GM12878 (cell line): ENCODE measurements around the gene AFAP1. TPM values are rescaled to one million over a fixed set of nuclear protein-coding genes. Genes with fewer than 3 reads are reported as not detected.
A peak's percentile ranks its signal among the peaks of the same experiment; 100 is the strongest.

Source experiments
- ATAC-seq: fragments of 200-7000 bp; cut with Tn5 transposase; 3 replicates; pipeline ENCODE4 v1.9.1; 2020; ENCODE audit warnings: mild to moderate bottlenecking, moderate library complexity
- BruUV-seq: library from RNA; stranded (reverse); fragments of 400-500 nt; replicated peaks from 2 replicates; lab custom pipeline; 2021; lab: Mats Ljungman, UMichigan
- CTCF ChIA-PET: fragments of 300-600 bp; sonication (Branson Sonifier 250); formaldehyde crosslinking; extraction: SDS; loops from one replicate; lab custom pipeline; 2021; ENCODE audit warnings: inconsistent platforms; lab: Yijun Ruan, JAX
- POLR2A ChIA-PET: fragments of 350-600 bp; formaldehyde crosslinking; extraction: SDS; loops from one replicate; lab custom pipeline; 2021; ENCODE audit warnings: inconsistent platforms; lab: Charles Lee
- RAD21 ChIA-PET: fragments of 300-600 bp; sonication (Branson Sonifier 250); formaldehyde crosslinking; loops from one replicate; lab custom pipeline; 2023; ENCODE audit warnings: antibody characterized with exemption; ENCODE audit not compliant: unreplicated experiment; lab: Charles Lee
- SMC1A ChIA-PET: fragments of 300-600 bp; sonication (Branson Sonifier 250); formaldehyde crosslinking; loops from one replicate; lab custom pipeline; 2023; ENCODE audit not compliant: unreplicated experiment, uncharacterized antibody; lab: Charles Lee
- DNase-seq: peaks from one replicate; pipeline ENCODE4 v3.0.0-alpha.2; 2011; ENCODE audit warnings: low read depth, low spot score
- FAIRE-seq: peaks from 3 replicates; lab custom pipeline; 2011; peaks lifted over from hg19 to GRCh38; lab: Jason Lieb, UNC
- H2AFZ ChIP-seq: 2 replicates; pipeline ENCODE4 v1.6.0; 2011; ENCODE audit warnings: low read depth, low read length, control low read depth; ENCODE audit not compliant: control insufficient read depth
- H3K27ac ChIP-seq: 2 replicates; pipeline ENCODE4 v1.5.1; 2011; ENCODE audit warnings: control low read depth; ENCODE audit not compliant: control insufficient read depth, insufficient read depth
- H3K27me3 ChIP-seq, 2 experiments: replicated peaks in 1 of 2; 2 replicates each; pipeline versions ENCODE4 v1.6.0 to v1.6.1; 2011; ENCODE audit warnings: low read length in 1 of 2; ENCODE audit not compliant: control insufficient read depth in 2 of 2, insufficient read depth in 2 of 2
- H3K36me3 ChIP-seq, 2 experiments: 2 replicates each; pipeline ENCODE4 v1.5.1; 2011; ENCODE audit warnings: low read length in 1 of 2; ENCODE audit not compliant: control insufficient read depth in 2 of 2, insufficient read depth in 2 of 2
- H3K4me1 ChIP-seq: 2 replicates; pipeline ENCODE4 v1.6.1; 2011; ENCODE audit warnings: mild to moderate bottlenecking, low read length, moderate library complexity, mixed read lengths; ENCODE audit not compliant: control insufficient read depth, insufficient read depth
- H3K4me2 ChIP-seq: 2 replicates; pipeline ENCODE4 v1.6.0; 2011; ENCODE audit warnings: control low read depth; ENCODE audit not compliant: control insufficient read depth, insufficient read depth
- H3K4me3 ChIP-seq: fragments of 200-600 bp; sonication (generic); 2 replicates; pipeline ENCODE4 v1.5.1; 2016
- H3K79me2 ChIP-seq: 2 replicates; pipeline ENCODE4 v1.6.0; 2011; ENCODE audit warnings: low read length; ENCODE audit not compliant: control insufficient read depth, insufficient read depth
- H3K9ac ChIP-seq: 2 replicates; pipeline ENCODE4 v1.8.0; 2011; ENCODE audit warnings: low read length, control low read depth, mixed read lengths; ENCODE audit not compliant: control insufficient read depth, insufficient read depth
- H3K9me3 ChIP-seq: replicated peaks from 3 replicates; pipeline ENCODE4 v1.5.1; 2011; ENCODE audit warnings: mild to moderate bottlenecking, low read length; ENCODE audit not compliant: control insufficient read depth, insufficient read depth
- H4K20me1 ChIP-seq: 2 replicates; pipeline ENCODE4 v1.6.0; 2011; ENCODE audit not compliant: control insufficient read depth, insufficient read depth
- ASH2L ChIP-seq: fragments of 300-600, 200-600 bp; sonication (generic); IDR thresholded peaks from 2 replicates; pipeline ENCODE4 v1.6.1; 2017; ENCODE audit warnings: low read depth, mild to moderate bottlenecking, borderline replicate concordance
- BMI1 ChIP-seq: fragments of 450-650 bp; IDR thresholded peaks from 2 replicates; pipeline ENCODE4 v1.6.1; 2016; ENCODE audit warnings: mild to moderate bottlenecking, moderate library complexity, borderline replicate concordance
- CBX5 ChIP-seq: sonication (generic); IDR thresholded peaks from 2 replicates; pipeline ENCODE4 v1.6.1; 2016; ENCODE audit warnings: low read depth, moderate library complexity, mild to moderate bottlenecking, inconsistent platforms
- CREB1 ChIP-seq: IDR thresholded peaks from 2 replicates; pipeline ENCODE4 v1.6.1; 2012; ENCODE audit warnings: low read depth, mild to moderate bottlenecking, inconsistent platforms
- CREM ChIP-seq: IDR thresholded peaks from 2 replicates; pipeline ENCODE4 v1.6.1; 2014; ENCODE audit warnings: antibody characterized with exemption, low read depth
- GABPA ChIP-seq: IDR thresholded peaks from 2 replicates; pipeline ENCODE4 v1.6.1; 2014; ENCODE audit warnings: antibody characterized with exemption, low read depth, mild to moderate bottlenecking, inconsistent platforms
- JUNB ChIP-seq: IDR thresholded peaks from 2 replicates; pipeline ENCODE4 v1.6.1; 2016; ENCODE audit warnings: antibody characterized with exemption, mild to moderate bottlenecking
- MEF2A ChIP-seq: IDR thresholded peaks from 2 replicates; pipeline ENCODE4 v1.6.1; 2011; ENCODE audit warnings: low read depth, mild to moderate bottlenecking, low read length, moderate library complexity; ENCODE audit not compliant: insufficient read depth
- NFIC ChIP-seq: IDR thresholded peaks from 2 replicates; pipeline ENCODE4 v1.6.1; 2012; ENCODE audit warnings: low read depth, mild to moderate bottlenecking, inconsistent platforms, low read length, moderate library complexity
- RAD21 ChIP-seq: IDR thresholded peaks from 2 replicates; pipeline ENCODE4 v1.6.1; 2011; ENCODE audit warnings: mild to moderate bottlenecking, low read depth, low read length, moderate library complexity; ENCODE audit not compliant: insufficient read depth
- RB1 ChIP-seq: fragments of 450-650 bp; formaldehyde crosslinking; IDR thresholded peaks from 2 replicates; pipeline ENCODE4 v1.6.1; 2017; ENCODE audit warnings: mild to moderate bottlenecking, borderline replicate concordance
- RUNX3 ChIP-seq: IDR thresholded peaks from 2 replicates; pipeline ENCODE4 v1.6.1; 2012; ENCODE audit warnings: low read length, inconsistent platforms
- SMARCA5 ChIP-seq: fragments of 450-650 bp; IDR thresholded peaks from 2 replicates; pipeline ENCODE4 v1.6.1; 2017; ENCODE audit warnings: mild to moderate bottlenecking
- SUPT20H ChIP-seq: IDR thresholded peaks from 2 replicates; pipeline ENCODE4 v1.6.1; 2011; ENCODE audit warnings: low read depth, mild to moderate bottlenecking, low read length, moderate library complexity, borderline replicate concordance; ENCODE audit not compliant: control insufficient read depth
- SUZ12 ChIP-seq: fragments of 200-600 bp; sonication (generic); IDR thresholded peaks from one replicate; pipeline ENCODE4 v1.6.1; 2018; ENCODE audit warnings: antibody characterized with exemption, mild to moderate bottlenecking; ENCODE audit not compliant: unreplicated experiment
- TCF7 ChIP-seq: IDR thresholded peaks from 2 replicates; pipeline ENCODE4 v1.6.1; 2014; ENCODE audit warnings: antibody characterized with exemption, borderline replicate concordance
- ZNF24 ChIP-seq: fragments of 450-650 bp; IDR thresholded peaks from 2 replicates; pipeline ENCODE4 v1.6.1; 2017; ENCODE audit warnings: antibody characterized with exemption, mild to moderate bottlenecking
- WGBS: methylation state at CpG from one replicate; pipeline ENCODE4 v1.1.6; 2016; ENCODE audit warnings: low lambda C conversion rate; ENCODE audit not compliant: insufficient replicate concordance, insufficient coverage; ENCODE audit errors: missing lambda C conversion rate; 5-methylcytosine and 5-hydroxymethylcytosine counted together
- in situ Hi-C: fragments of 300-500 bp; cut with MboI; formaldehyde crosslinking; loops from 9 replicates; pipeline ENCODE4 v1.14.3; 2018; ENCODE audit warnings: mixed read lengths
- intact Hi-C: fragments of 100-400 bp; cut with micrococcal nuclease; formaldehyde crosslinking; loops from one replicate; pipeline ENCODE4 v1.14.2; 2022; ENCODE audit not compliant: unreplicated experiment
- polyA plus RNA-seq, 11 experiments: library from polyadenylated mRNA; depleted of rRNA in 4 of 11; unstranded in 6 of 11; stranded (reverse) in 5 of 11; fragments of >200 nt; fragmentation: Nextera tagmentation in 4 of 11; fragmentation: Illumina TruSeq in 1 of 11; extraction: Ambion mirVana in 4 of 11; extraction: Trizol in 1 of 11; gene quantifications; 1 replicate in 1 of 11; 2 replicates in 10 of 11; pipeline versions ENCODE4 v1.2.1 to v1.2.3, GENCODE V29; 2011 to 2016; ENCODE audit warnings: inconsistent platforms in 2 of 11, missing spikeins in 2 of 11, low read depth in 1 of 11
- total RNA-seq, 4 experiments: library from RNA; depleted of rRNA in 3 of 4; stranded (reverse); fragments of >200 nt in 3 of 4; fragmentation: Illumina TruSeq in 1 of 4; extraction: Trizol in 1 of 4; gene quantifications; 2 replicates each; pipeline versions ENCODE4 v1.2.1 to v1.2.3, GENCODE V29; 2013 to 2021
- TF ChIP-seq, protein P1 (sequence below): fragments of 450-650 bp; IDR thresholded peaks from 2 replicates; pipeline ENCODE4 v1.6.1; 2016; ENCODE audit warnings: mild to moderate bottlenecking, moderate library complexity, borderline replicate concordance
- TF ChIP-seq, protein P2 (sequence below): fragments of 450-650 bp; IDR thresholded peaks from 2 replicates; pipeline ENCODE4 v1.6.1; 2018; ENCODE audit warnings: mild to moderate bottlenecking, low read depth, moderate library complexity; ENCODE audit not compliant: partially characterized antibody

The AFAP1 gene
- total and polyA plus RNA-seq, 10 of the 15 experiments (the other 5 are each of a cell fraction or from before 2014, with no cell fraction given), result 0.02 to 0.23 (median 0.09) TPM; not detected in 1

DNA sequence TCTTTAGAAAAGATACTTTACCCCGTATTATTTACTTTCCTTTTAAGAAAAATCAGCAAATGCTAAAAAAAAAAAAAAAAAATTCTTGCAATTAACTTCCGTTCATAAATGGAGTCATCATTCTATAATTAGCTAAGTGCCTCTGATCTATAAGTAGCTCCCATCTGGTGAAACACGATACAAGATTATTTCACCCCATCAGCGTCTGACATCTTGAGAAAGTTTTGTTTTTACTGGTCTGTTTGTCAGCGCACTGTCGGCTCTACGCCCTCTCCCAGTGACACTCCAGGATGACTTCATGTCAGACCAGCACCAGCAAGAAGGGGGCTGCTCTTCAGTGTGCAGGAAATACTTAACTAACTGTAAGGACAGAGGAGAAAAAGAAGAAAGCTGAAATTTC lies 108.3 kb downstream of the AFAP1 start:
- ChIA-PET POLR2A (interaction anchor here (0.7 kb wide), 1 partner anchor 1677 kb away, joined by 4 read pairs; no protein-coding TSS in a partner anchor), CTCF (interaction anchor here (0.5 to 1.4 kb wide), 3 partner anchors 10 to 278 kb away, joined by 3 read pairs; no protein-coding TSS in a partner anchor), SMC1A (interaction anchor here (0.6 to 1.0 kb wide), 2 partner anchors 18 kb away, joined by 3 read pairs; no protein-coding TSS in a partner anchor), RAD21 (no interaction called here)
- in situ Hi-C loops (no loop called here), intact Hi-C loops (no loop called here)
- no peaks in the 10 kb centered on the region for H3K79me2 ChIP-seq
- H3K4me1 ChIP-seq, result no peaks in the 10 kb centered on the region
- H3K9me3 ChIP-seq, result no peaks in the 10 kb centered on the region; the same call in 2 of the 3 replicates
- H3K27ac ChIP-seq, result no peak overlapping the region
- no peak for FAIRE-seq
- H3K9ac ChIP-seq, result no peak overlapping the region
- H2AFZ ChIP-seq, result no peak overlapping the region
- no TSS peak for BruUV-seq
- no peaks in the 10 kb centered on the region for H3K36me3 ChIP-seq
- no peak for DNase-seq
- H3K27me3 ChIP-seq, result no peaks in the 10 kb centered on the region
- H3K4me3 ChIP-seq, result no peak overlapping the region
- H3K4me2 ChIP-seq, result no peak overlapping the region
- no peaks in the 10 kb centered on the region for H4K20me1 ChIP-seq
- peak; percentile 42 for ATAC-seq
- 5% methylated on average over 7 of the region's 7 CpGs for WGBS
- TF ChIP-seq SUPT20H (no peak), NFIC (peak; percentile 76; the same call in 1 of the 2 replicates), CREM (peak; percentile 67; the same call in 1 of the 2 replicates), RAD21 (no peak), ASH2L (no peak), ZNF24 (no peak), MEF2A (peak; percentile 94), RUNX3 (0 out of 2 replicates have a peak, but pooled peaks have one; percentile 32), SMARCA5 (no peak), CBX5 (no peak), GABPA (0 out of 2 replicates have a peak, but pooled peaks have one; percentile 29), RB1 (no peak), SUZ12 (no peak), TCF7 (peak; percentile 17; the same call in 1 of the 2 replicates), BMI1 (no peak), CREB1 (peak; percentile 70), JUNB (peak; percentile 59)
- TF ChIP-seq, protein P1, sequence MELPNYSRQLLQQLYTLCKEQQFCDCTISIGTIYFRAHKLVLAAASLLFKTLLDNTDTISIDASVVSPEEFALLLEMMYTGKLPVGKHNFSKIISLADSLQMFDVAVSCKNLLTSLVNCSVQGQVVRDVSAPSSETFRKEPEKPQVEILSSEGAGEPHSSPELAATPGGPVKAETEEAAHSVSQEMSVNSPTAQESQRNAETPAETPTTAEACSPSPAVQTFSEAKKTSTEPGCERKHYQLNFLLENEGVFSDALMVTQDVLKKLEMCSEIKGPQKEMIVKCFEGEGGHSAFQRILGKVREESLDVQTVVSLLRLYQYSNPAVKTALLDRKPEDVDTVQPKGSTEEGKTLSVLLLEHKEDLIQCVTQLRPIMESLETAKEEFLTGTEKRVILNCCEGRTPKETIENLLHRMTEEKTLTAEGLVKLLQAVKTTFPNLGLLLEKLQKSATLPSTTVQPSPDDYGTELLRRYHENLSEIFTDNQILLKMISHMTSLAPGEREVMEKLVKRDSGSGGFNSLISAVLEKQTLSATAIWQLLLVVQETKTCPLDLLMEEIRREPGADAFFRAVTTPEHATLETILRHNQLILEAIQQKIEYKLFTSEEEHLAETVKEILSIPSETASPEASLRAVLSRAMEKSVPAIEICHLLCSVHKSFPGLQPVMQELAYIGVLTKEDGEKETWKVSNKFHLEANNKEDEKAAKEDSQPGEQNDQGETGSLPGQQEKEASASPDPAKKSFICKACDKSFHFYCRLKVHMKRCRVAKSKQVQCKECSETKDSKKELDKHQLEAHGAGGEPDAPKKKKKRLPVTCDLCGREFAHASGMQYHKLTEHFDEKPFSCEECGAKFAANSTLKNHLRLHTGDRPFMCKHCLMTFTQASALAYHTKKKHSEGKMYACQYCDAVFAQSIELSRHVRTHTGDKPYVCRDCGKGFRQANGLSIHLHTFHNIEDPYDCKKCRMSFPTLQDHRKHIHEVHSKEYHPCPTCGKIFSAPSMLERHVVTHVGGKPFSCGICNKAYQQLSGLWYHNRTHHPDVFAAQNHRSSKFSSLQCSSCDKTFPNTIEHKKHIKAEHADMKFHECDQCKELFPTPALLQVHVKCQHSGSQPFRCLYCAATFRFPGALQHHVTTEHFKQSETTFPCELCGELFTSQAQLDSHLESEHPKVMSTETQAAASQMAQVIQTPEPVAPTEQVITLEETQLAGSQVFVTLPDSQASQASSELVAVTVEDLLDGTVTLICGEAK, result no peak
- TF ChIP-seq, protein P2, sequence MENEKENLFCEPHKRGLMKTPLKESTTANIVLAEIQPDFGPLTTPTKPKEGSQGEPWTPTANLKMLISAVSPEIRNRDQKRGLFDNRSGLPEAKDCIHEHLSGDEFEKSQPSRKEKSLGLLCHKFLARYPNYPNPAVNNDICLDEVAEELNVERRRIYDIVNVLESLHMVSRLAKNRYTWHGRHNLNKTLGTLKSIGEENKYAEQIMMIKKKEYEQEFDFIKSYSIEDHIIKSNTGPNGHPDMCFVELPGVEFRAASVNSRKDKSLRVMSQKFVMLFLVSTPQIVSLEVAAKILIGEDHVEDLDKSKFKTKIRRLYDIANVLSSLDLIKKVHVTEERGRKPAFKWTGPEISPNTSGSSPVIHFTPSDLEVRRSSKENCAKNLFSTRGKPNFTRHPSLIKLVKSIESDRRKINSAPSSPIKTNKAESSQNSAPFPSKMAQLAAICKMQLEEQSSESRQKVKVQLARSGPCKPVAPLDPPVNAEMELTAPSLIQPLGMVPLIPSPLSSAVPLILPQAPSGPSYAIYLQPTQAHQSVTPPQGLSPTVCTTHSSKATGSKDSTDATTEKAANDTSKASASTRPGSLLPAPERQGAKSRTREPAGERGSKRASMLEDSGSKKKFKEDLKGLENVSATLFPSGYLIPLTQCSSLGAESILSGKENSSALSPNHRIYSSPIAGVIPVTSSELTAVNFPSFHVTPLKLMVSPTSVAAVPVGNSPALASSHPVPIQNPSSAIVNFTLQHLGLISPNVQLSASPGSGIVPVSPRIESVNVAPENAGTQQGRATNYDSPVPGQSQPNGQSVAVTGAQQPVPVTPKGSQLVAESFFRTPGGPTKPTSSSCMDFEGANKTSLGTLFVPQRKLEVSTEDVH, result no peak
